Nephron (organoid): Measurements from ENCODE around the gene DIS3L2.
A peak's percentile ranks its signal among the peaks of the same experiment; 100 is the strongest.
"Not testable (repeated sequence)": the region's sequence is repeated elsewhere in the genome, so short reads cannot be mapped to it uniquely, and the experiment has no call there.

Experiments
- H3K27ac Mint-ChIP-seq, 3 experiments: 2 replicates each; pipeline ENCODE4 v1.8.0; 2020; ENCODE audit warnings: mixed read lengths in 3 of 3, mild to moderate bottlenecking in 2 of 3, moderate library complexity in 1 of 3
- H3K27me3 Mint-ChIP-seq: 2 replicates; pipeline ENCODE4 v1.8.0; 2021; ENCODE audit warnings: low read depth, mild to moderate bottlenecking, moderate library complexity, mixed read lengths
- H3K36me3 Mint-ChIP-seq: 2 replicates; pipeline ENCODE4 v1.8.0; 2020; ENCODE audit warnings: low read depth, mixed read lengths
- H3K4me1 Mint-ChIP-seq: 2 replicates; pipeline ENCODE4 v1.8.0; 2020; ENCODE audit warnings: mixed read lengths
- H3K4me3 Mint-ChIP-seq, 3 experiments: 2 replicates each; pipeline ENCODE4 v1.8.0; 2020; ENCODE audit warnings: mild to moderate bottlenecking in 3 of 3, mixed read lengths in 3 of 3, moderate library complexity in 2 of 3
- H3K9me3 Mint-ChIP-seq: 2 replicates; pipeline ENCODE4 v1.8.0; 2020; ENCODE audit warnings: mixed read lengths
- CTCF ChIP-seq, 3 experiments: fragments of 200-600 bp; sonication (generic); IDR thresholded peaks; one replicate each; pipeline ENCODE4 v1.5.0; 2021; ENCODE audit warnings: antibody characterized with exemption in 3 of 3; ENCODE audit not compliant: unreplicated experiment in 3 of 3

DIS3L2 gene

GRCh38 chr2:232327105-232328031 is 365.9 kb downstream of the DIS3L2 start:
- Mint-ChIP-seq H3K27me3 (no peaks in the 10 kb centered on the region), H3K36me3 (no peaks in the 10 kb centered on the region), H3K9me3 (no peaks in the 10 kb centered on the region), H3K27ac (no peak overlapping the region), H3K4me3 (no peak overlapping the region), H3K4me1 (peaks cover 12% of the 10 kb centered on the region)
- TF ChIP-seq CTCF (IDR thresholded peaks at IDR 0.05; ENCODE audit: unreplicated experiment in 3 of 3) = peak; percentile 77 to 83 (median 79)

GRCh38 chr2:232328032-232328422 is 366.5 kb downstream of the DIS3L2 start:
- TF ChIP-seq CTCF (IDR thresholded peaks at IDR 0.05; ENCODE audit: unreplicated experiment in 3 of 3) = no peak
- H3K36me3 Mint-ChIP-seq = no peaks in the 10 kb centered on the region

GRCh38 chr2:232328516-232329460 is 367.3 kb downstream of the DIS3L2 start:
- H3K27ac Mint-ChIP-seq = no peak overlapping the region
- H3K27me3 Mint-ChIP-seq = peaks cover 3% of the 10 kb centered on the region
- peaks cover 7% of the 10 kb centered on the region for H3K4me1 Mint-ChIP-seq
- H3K4me3 Mint-ChIP-seq = no peak overlapping the region
- no peak for TF ChIP-seq CTCF (IDR thresholded peaks at IDR 0.05; ENCODE audit: unreplicated experiment in 3 of 3)
- H3K9me3 Mint-ChIP-seq = no peaks in the 10 kb centered on the region
- no peaks in the 10 kb centered on the region for H3K36me3 Mint-ChIP-seq

More at GRCh38 chr2:232328032-232328422, 366.5 kb downstream of the DIS3L2 start:
- Mint-ChIP-seq H3K4me1 (peaks cover 8% of the 10 kb centered on the region), H3K27me3 (peaks cover 3% of the 10 kb centered on the region), H3K9me3 (no peaks in the 10 kb centered on the region), H3K27ac (no peak overlapping the region), H3K4me3 (no peak overlapping the region)

- Mint-ChIP-seq H3K27me3 (peaks cover 3% of the 10 kb centered on the region), H3K4me1 (peaks cover 4% of the 10 kb centered on the region), H3K36me3 (no peaks in the 10 kb centered on the region), H3K9me3 (no peaks in the 10 kb centered on the region), H3K4me3 (no peak overlapping the region), H3K27ac (no peak overlapping the region)
- TF ChIP-seq CTCF (IDR thresholded peaks at IDR 0.05; ENCODE audit: unreplicated experiment in 3 of 3) = no peak
Observed at GRCh38 chr2:232329716-232330067, 368.2 kb downstream of the DIS3L2 start.

- Mint-ChIP-seq H3K27ac (no peak overlapping the region), H3K27me3 (peaks cover 3% of the 10 kb centered on the region), H3K4me1 (peaks cover 4% of the 10 kb centered on the region), H3K9me3 (no peaks in the 10 kb centered on the region), H3K4me3 (no peak overlapping the region), H3K36me3 (no peaks in the 10 kb centered on the region)
- no peak for TF ChIP-seq CTCF (IDR thresholded peaks at IDR 0.05; ENCODE audit: unreplicated experiment in 3 of 3)
Observed at GRCh38 chr2:232330068-232330999, 368.8 kb downstream of the DIS3L2 start.

- not testable (repeated sequence) for H3K4me1 Mint-ChIP-seq, H3K27me3 Mint-ChIP-seq, H3K27ac Mint-ChIP-seq, H3K36me3 Mint-ChIP-seq, H3K9me3 Mint-ChIP-seq, H3K4me3 Mint-ChIP-seq
Observed at GRCh38 chr2:232331061-232331460, 369.5 kb downstream of the DIS3L2 start.

GRCh38 chr2:232331641-232332040 is 370.1 kb downstream of the DIS3L2 start:
- not testable (repeated sequence) for H3K9me3 Mint-ChIP-seq, H3K4me3 Mint-ChIP-seq, H3K27ac Mint-ChIP-seq, H3K4me1 Mint-ChIP-seq, H3K36me3 Mint-ChIP-seq, H3K27me3 Mint-ChIP-seq

GRCh38 chr2:232332244-232332939 is 370.9 kb downstream of the DIS3L2 start:
- not testable (repeated sequence) for H3K27ac Mint-ChIP-seq, H3K4me1 Mint-ChIP-seq, H3K36me3 Mint-ChIP-seq

More at GRCh38 chr2:232332244-232332939, 370.9 kb downstream of the DIS3L2 start:
- H3K4me3 Mint-ChIP-seq, H3K27me3 Mint-ChIP-seq, H3K9me3 Mint-ChIP-seq: not testable (repeated sequence)
